Ishikawa (cell line): ENCODE data around the gene C1QTNF6.

ENCODE experiments used
- CEBPB ChIP-seq: IDR thresholded peaks from 2 replicates; pipeline ENCODE4 v1.6.1; 2012
- CREB1 ChIP-seq: IDR thresholded peaks from 2 replicates; pipeline ENCODE4 v1.6.1; 2012; ENCODE audit warnings: low read depth
- EGR1 ChIP-seq: IDR thresholded peaks from 2 replicates; pipeline ENCODE4 v1.6.1; 2012
- EP300 ChIP-seq: IDR thresholded peaks from 2 replicates; pipeline ENCODE4 v1.6.1; 2012; ENCODE audit warnings: borderline replicate concordance
- FOXM1 ChIP-seq: IDR thresholded peaks from 2 replicates; pipeline ENCODE4 v1.6.1; 2012; ENCODE audit warnings: low read depth, borderline replicate concordance
- MAX ChIP-seq: IDR thresholded peaks from 2 replicates; pipeline ENCODE4 v1.6.1; 2012
- NFIC ChIP-seq: IDR thresholded peaks from 2 replicates; pipeline ENCODE4 v1.6.1; 2012
- RAD21 ChIP-seq: IDR thresholded peaks from 2 replicates; pipeline ENCODE4 v1.6.1; 2012; ENCODE audit warnings: low read depth
- TAF1 ChIP-seq: IDR thresholded peaks from 2 replicates; pipeline ENCODE4 v1.6.1; 2012; ENCODE audit warnings: low read depth, mild to moderate bottlenecking
- TCF12 ChIP-seq: IDR thresholded peaks from 2 replicates; pipeline ENCODE4 v1.6.1; 2012; ENCODE audit warnings: low read depth
- TEAD4 ChIP-seq: IDR thresholded peaks from 2 replicates; pipeline ENCODE4 v1.6.1; 2012
- USF1 ChIP-seq: IDR thresholded peaks from 2 replicates; pipeline ENCODE4 v1.6.1; 2012
- YY1 ChIP-seq: IDR thresholded peaks from 2 replicates; pipeline ENCODE4 v1.6.1; 2012; ENCODE audit warnings: low read depth
- ZBTB7A ChIP-seq: IDR thresholded peaks from 2 replicates; pipeline ENCODE4 v1.6.1; 2012; ENCODE audit warnings: low read depth
- TF ChIP-seq, protein P1 (sequence below): IDR thresholded peaks from 2 replicates; pipeline ENCODE4 v1.6.1; 2012; ENCODE audit warnings: low read depth, mild to moderate bottlenecking

C1QTNF6 gene

GRCh38 chr22:37220543-37220981 lies 32.5 kb upstream of the C1QTNF6 start:
- TF ChIP-seq CREB1 (no peak), MAX (no peak)

DNA sequence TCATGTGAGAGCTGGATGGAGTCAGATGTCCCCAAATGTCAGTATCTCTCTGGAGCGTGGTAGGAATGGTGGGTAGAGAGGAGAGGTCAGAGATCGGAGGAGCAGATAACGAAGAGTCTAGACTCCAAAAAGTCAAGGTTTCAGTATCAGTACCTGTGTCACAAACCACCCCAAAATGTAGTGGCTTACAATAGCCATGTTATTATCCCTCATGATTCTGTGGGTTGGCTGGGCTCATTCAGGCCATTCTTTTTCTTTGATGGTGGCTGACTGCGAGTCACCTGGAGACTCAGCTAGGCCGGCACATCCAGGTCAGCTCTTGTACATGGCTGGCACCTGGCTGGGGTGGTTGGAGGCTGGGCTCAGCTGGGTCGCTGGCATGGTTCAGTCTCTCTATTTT lies 31.5 kb upstream of the C1QTNF6 start:
- no peak for TF ChIP-seq USF1
- no peak for TF ChIP-seq ZBTB7A
- no peak for TF ChIP-seq YY1
- no peak for TF ChIP-seq TEAD4
- TF ChIP-seq EGR1: no peak
- no peak for TF ChIP-seq RAD21
- TF ChIP-seq TAF1: no peak
- no peak for TF ChIP-seq EP300
- TF ChIP-seq CEBPB: no peak
- no peak for TF ChIP-seq FOXM1
- TF ChIP-seq, protein P1, sequence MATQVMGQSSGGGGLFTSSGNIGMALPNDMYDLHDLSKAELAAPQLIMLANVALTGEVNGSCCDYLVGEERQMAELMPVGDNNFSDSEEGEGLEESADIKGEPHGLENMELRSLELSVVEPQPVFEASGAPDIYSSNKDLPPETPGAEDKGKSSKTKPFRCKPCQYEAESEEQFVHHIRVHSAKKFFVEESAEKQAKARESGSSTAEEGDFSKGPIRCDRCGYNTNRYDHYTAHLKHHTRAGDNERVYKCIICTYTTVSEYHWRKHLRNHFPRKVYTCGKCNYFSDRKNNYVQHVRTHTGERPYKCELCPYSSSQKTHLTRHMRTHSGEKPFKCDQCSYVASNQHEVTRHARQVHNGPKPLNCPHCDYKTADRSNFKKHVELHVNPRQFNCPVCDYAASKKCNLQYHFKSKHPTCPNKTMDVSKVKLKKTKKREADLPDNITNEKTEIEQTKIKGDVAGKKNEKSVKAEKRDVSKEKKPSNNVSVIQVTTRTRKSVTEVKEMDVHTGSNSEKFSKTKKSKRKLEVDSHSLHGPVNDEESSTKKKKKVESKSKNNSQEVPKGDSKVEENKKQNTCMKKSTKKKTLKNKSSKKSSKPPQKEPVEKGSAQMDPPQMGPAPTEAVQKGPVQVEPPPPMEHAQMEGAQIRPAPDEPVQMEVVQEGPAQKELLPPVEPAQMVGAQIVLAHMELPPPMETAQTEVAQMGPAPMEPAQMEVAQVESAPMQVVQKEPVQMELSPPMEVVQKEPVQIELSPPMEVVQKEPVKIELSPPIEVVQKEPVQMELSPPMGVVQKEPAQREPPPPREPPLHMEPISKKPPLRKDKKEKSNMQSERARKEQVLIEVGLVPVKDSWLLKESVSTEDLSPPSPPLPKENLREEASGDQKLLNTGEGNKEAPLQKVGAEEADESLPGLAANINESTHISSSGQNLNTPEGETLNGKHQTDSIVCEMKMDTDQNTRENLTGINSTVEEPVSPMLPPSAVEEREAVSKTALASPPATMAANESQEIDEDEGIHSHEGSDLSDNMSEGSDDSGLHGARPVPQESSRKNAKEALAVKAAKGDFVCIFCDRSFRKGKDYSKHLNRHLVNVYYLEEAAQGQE: no peak
- no peak for TF ChIP-seq TCF12
- TF ChIP-seq CREB1: no peak
- TF ChIP-seq NFIC: no peak
- TF ChIP-seq MAX: no peak

DNA sequence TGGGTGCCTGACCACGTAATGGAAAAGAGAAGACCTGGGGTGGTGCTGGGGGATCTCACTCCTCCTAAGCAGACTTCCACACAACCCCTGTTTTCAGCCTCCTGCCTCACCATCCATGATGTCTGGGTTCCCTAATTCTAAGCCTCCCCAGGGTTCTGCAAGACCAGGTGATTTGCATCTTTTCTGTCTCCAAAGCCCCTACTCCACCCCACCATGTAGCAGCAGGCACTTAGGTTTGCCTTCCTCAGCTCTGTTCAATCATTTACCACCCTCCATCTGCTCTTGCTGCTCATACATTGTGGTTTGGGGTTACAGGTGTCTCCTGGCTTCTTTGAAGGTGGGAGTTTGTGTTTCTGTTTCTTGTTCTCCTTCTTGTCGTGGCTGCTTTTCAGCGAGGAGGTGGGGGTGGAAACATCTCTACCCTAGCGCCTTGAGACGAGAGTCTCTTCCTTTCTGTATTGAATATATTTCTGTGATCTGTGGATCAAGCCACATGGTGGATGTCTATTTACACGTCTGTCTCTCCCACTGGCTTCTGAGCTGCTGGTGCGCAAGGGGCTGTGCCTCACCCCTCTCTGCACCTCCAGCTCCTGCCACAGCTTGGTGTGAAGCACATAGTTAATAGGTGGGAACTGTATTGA lies 30.8 kb upstream of the C1QTNF6 start:
- TF ChIP-seq NFIC (no peak), EGR1 (no peak)
- TF ChIP-seq, protein P1: no peak

DNA sequence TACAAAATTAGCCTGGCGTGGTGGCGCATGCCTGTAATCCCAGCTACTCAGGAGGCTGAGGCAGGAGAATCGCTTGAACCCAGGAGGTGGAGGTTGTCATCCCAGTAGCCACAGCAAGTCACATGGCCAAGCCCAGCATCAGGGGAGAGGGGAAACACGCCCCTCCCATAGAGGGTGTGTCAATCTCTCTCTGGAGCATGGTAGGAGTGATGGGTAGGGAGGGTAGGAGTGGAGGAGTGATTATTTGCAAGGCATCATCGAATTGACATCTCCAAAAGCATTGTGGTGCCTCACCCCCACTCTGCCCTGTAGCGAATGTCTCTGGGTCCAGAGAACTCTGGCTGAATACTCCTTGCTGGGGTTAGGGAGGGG lies 30.3 kb upstream of the C1QTNF6 start:
- TF ChIP-seq EP300: no peak
- no peak for TF ChIP-seq NFIC

GRCh38 chr22:37215890-37216289 lies 27.8 kb upstream of the C1QTNF6 start:
- TF ChIP-seq, protein P1: no peak
- TF ChIP-seq RAD21 (no peak), MAX (no peak), YY1 (no peak), FOXM1 (no peak), TCF12 (no peak), ZBTB7A (no peak), CREB1 (no peak), TAF1 (no peak), USF1 (no peak), CEBPB (no peak), TEAD4 (no peak), EGR1 (no peak), NFIC (no peak), EP300 (no peak)
